GM21576 (cell line): ENCODE results near the gene GPR141.

ENCODE experiments used
- ATAC-seq: cut with Tn5 transposase; IDR thresholded peaks from one replicate; pipeline ENCODE4 v1.9.1; 2021; ENCODE audit warnings: mild to moderate bottlenecking, moderate library complexity; ENCODE audit not compliant: unreplicated experiment

Gene GPR141

DNA sequence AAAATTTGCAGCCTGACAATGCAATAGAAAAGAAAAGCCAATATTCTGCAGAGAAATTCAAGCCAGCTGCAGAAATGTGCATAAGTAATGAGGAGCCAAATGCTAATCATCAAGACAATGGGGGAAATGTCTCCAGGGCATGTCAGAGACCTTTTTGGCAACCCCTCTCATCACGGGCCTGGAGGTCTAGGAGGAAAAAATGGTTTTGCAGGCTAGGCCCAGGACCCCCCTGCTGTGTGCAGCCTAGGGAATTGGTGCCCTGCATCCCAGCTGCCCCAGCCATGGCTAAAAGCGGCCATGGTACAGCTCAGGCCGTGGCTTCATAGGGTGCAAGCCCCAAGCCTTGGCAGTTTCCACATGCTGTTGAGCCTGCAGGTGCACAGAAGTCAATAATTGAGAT, 92.4 kb downstream of the GPR141 start:
- no peak for ATAC-seq

GRCh38 chr7:37781156-37781555, 97.6 kb downstream of the GPR141 start:
- ATAC-seq, result no peak

- ATAC-seq, result no peak
Observed at GRCh38 chr7:37782166-37782565, 98.6 kb downstream of the GPR141 start.

- ATAC-seq, result no peak
Observed at GRCh38 chr7:37784015-37784414, 100.4 kb downstream of the GPR141 start.

- peak; percentile 91 for ATAC-seq
Observed at GRCh38 chr7:37786741-37787569, 103.4 kb downstream of the GPR141 start.
